HepG2 (cell line): Measurements from ENCODE around the gene FOSL2. TPM values are rescaled to one million over a fixed set of nuclear protein-coding genes. Genes with fewer than 3 reads are reported as not detected.
A peak's percentile ranks its signal among the peaks of the same experiment; 100 is the strongest.

Source experiments
- ATF4 ChIP-seq, 2 experiments: fragments of 450-650 bp in 1 of 2; sonication (generic) in 1 of 2; formaldehyde crosslinking; IDR thresholded peaks; 2 replicates each; pipeline versions ENCODE4 v1.5.0 to v1.8.0; 2020 to 2022; ENCODE audit warnings: mild to moderate bottlenecking in 1 of 2, missing genetic modification reagents in 1 of 2
- CAMTA2 ChIP-seq: sonication (generic); formaldehyde crosslinking; IDR thresholded peaks from 2 replicates; pipeline ENCODE4 v1.4.0; 2020; ENCODE audit warnings: mild to moderate bottlenecking, missing genetic modification reagents, borderline replicate concordance
- FOXJ3 ChIP-seq: sonication (generic); formaldehyde crosslinking; IDR thresholded peaks from 2 replicates; pipeline ENCODE4 v1.4.0; 2020; ENCODE audit warnings: missing genetic modification reagents, mild to moderate bottlenecking, borderline replicate concordance
- GATAD2A ChIP-seq: IDR thresholded peaks from 2 replicates; pipeline ENCODE4 v1.6.1; 2016
- GZF1 ChIP-seq: sonication (generic); formaldehyde crosslinking; IDR thresholded peaks from 2 replicates; pipeline ENCODE4 v1.5.1; 2020; ENCODE audit warnings: mild to moderate bottlenecking, missing genetic modification reagents
- MAZ ChIP-seq, 2 experiments: sonication (generic) in 1 of 2; formaldehyde crosslinking in 1 of 2; IDR thresholded peaks; 2 replicates each; pipeline versions ENCODE4 v1.5.0 to v1.6.1; 2012 to 2020; ENCODE audit warnings: low read depth in 2 of 2, mild to moderate bottlenecking in 2 of 2, borderline replicate concordance in 1 of 2, improper control_type of control experiment in 1 of 2, low read length in 1 of 2, missing genetic modification reagents in 1 of 2, moderate library complexity in 1 of 2
- MTF2 ChIP-seq: sonication (generic); formaldehyde crosslinking; IDR thresholded peaks from 2 replicates; pipeline ENCODE4 v1.5.0; 2020; ENCODE audit warnings: missing genetic modification reagents, borderline replicate concordance
- NFE2L2 ChIP-seq: fragments of 150-350 bp; IDR thresholded peaks from 2 replicates; pipeline ENCODE4 v1.6.1; 2014; ENCODE audit warnings: low read length
- PITX1 ChIP-seq: sonication (generic); formaldehyde crosslinking; IDR thresholded peaks from 2 replicates; pipeline ENCODE4 v1.5.1; 2020; ENCODE audit warnings: mild to moderate bottlenecking, missing genetic modification reagents
- SNRNP70 ChIP-seq: fragments of 200-400 bp; formaldehyde crosslinking; IDR thresholded peaks from 2 replicates; pipeline ENCODE4 v1.6.1; 2017; ENCODE audit warnings: mild to moderate bottlenecking, low read depth, low read length, moderate library complexity
- ZNF367 ChIP-seq: sonication (generic); formaldehyde crosslinking; IDR thresholded peaks from 2 replicates; pipeline ENCODE4 v1.4.0; 2020; ENCODE audit warnings: missing genetic modification reagents, borderline replicate concordance
- ZNF660 ChIP-seq: sonication (generic); formaldehyde crosslinking; IDR thresholded peaks from 2 replicates; pipeline ENCODE4 v1.5.1; 2020; ENCODE audit warnings: mild to moderate bottlenecking, low read depth, missing genetic modification reagents, borderline replicate concordance
- ZNF879 ChIP-seq: sonication (generic); formaldehyde crosslinking; IDR thresholded peaks from 2 replicates; pipeline ENCODE4 v1.8.1; 2023; ENCODE audit warnings: missing genetic modification reagents
- polyA plus RNA-seq, 8 experiments: library from polyadenylated mRNA; depleted of rRNA in 3 of 8; stranded (reverse) in 7 of 8; unstranded in 1 of 8; fragments of >200 nt; fragmentation: Illumina TruSeq in 4 of 8; extraction: Trizol in 4 of 8; gene quantifications; 2 replicates each; pipeline versions ENCODE4 v1.2.1 to v1.2.3, GENCODE V29; 2011 to 2016; ENCODE audit warnings: low read depth in 4 of 8, missing spikeins in 1 of 8, mixed read lengths in 1 of 8; ENCODE audit not compliant: insufficient read depth in 1 of 8
- total RNA-seq, 5 experiments: library from RNA; depleted of rRNA; stranded (reverse); fragments of >200 nt; fragmentation: Illumina TruSeq; extraction: Trizol; gene quantifications; 2 replicates each; pipeline ENCODE4 v1.2.3, GENCODE V29; 2016; ENCODE audit warnings: low read depth in 1 of 5
- TF ChIP-seq, protein P1 (sequence below): sonication (generic); formaldehyde crosslinking; IDR thresholded peaks from 2 replicates; pipeline ENCODE4 v1.4.0; 2020; ENCODE audit warnings: mild to moderate bottlenecking, missing genetic modification reagents
- TF ChIP-seq, protein P2 (sequence below): sonication (generic); formaldehyde crosslinking; IDR thresholded peaks from 2 replicates; pipeline ENCODE4 v1.5.1; 2020; ENCODE audit warnings: missing genetic modification reagents, mild to moderate bottlenecking, borderline replicate concordance
- TF ChIP-seq, protein P3 (sequence below): sonication (generic); formaldehyde crosslinking; IDR thresholded peaks from 2 replicates; pipeline ENCODE4 v1.8.0; 2022; ENCODE audit warnings: missing genetic modification reagents, mild to moderate bottlenecking, borderline replicate concordance
- TF ChIP-seq, protein P4 (sequence below): sonication (generic); formaldehyde crosslinking; IDR thresholded peaks from 2 replicates; pipeline ENCODE4 v1.8.1; 2023; ENCODE audit warnings: mild to moderate bottlenecking, missing genetic modification reagents
- TF ChIP-seq, protein P5 (sequence below): IDR thresholded peaks from 2 replicates; pipeline ENCODE4 v1.6.1; 2016; ENCODE audit warnings: mild to moderate bottlenecking, missing biosample characterization, missing genetic modification reagents
- TF ChIP-seq, protein P6 (sequence below): sonication (generic); formaldehyde crosslinking; IDR thresholded peaks from 2 replicates; pipeline ENCODE4 v1.4.0; 2020; ENCODE audit warnings: missing genetic modification reagents, borderline replicate concordance

FOSL2 gene
- total and polyA plus RNA-seq, 2 of the 13 experiments (the other 11 are each of a cell fraction or from before 2014, with no cell fraction given) = 3.4 to 18.1 TPM

DNA sequence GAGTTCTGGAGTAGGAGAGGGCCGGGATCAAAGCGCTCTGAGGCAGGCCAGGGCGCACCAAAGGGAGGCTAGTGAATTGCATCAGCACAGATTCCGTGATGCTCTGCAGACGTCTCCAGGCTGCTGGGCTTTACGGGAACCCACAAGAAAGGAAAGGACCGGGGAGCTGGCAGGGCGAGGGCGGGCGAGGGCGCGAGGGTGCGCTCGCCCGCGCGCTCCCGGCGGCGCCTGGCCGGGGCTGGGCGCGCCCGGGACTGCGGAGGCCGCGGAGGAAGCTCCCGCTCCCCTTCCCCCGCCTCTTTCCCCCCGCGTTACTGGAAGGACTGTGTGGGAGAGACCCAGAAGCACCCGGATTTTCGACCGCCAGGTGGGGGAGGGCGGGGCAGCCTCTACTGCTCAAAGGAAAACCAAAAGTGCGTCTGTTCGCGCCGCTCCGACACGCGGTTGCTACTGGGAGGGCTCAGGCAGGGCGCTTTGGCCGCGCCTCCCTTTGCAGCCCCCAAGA is 2.4 kb upstream of the FOSL2 start (continued):
- TF ChIP-seq, protein P1, sequence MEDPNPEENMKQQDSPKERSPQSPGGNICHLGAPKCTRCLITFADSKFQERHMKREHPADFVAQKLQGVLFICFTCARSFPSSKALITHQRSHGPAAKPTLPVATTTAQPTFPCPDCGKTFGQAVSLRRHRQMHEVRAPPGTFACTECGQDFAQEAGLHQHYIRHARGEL = peak; percentile 37; the same call in 1 of the 2 replicates
- 0 out of 2 replicates have a peak, but pooled peaks have one; percentile 76 for TF ChIP-seq CAMTA2 (CRISPR knock-in tag)
- TF ChIP-seq ZNF660 (CRISPR knock-in tag) = no peak
- TF ChIP-seq, protein P2, sequence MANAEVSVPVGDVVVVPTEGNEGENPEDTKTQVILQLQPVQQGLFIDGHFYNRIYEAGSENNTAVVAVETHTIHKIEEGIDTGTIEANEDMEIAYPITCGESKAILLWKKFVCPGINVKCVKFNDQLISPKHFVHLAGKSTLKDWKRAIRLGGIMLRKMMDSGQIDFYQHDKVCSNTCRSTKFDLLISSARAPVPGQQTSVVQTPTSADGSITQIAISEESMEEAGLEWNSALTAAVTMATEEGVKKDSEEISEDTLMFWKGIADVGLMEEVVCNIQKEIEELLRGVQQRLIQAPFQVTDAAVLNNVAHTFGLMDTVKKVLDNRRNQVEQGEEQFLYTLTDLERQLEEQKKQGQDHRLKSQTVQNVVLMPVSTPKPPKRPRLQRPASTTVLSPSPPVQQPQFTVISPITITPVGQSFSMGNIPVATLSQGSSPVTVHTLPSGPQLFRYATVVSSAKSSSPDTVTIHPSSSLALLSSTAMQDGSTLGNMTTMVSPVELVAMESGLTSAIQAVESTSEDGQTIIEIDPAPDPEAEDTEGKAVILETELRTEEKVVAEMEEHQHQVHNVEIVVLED (CRISPR knock-in tag) = no peak
- no peak for TF ChIP-seq NFE2L2
- TF ChIP-seq, protein P3, sequence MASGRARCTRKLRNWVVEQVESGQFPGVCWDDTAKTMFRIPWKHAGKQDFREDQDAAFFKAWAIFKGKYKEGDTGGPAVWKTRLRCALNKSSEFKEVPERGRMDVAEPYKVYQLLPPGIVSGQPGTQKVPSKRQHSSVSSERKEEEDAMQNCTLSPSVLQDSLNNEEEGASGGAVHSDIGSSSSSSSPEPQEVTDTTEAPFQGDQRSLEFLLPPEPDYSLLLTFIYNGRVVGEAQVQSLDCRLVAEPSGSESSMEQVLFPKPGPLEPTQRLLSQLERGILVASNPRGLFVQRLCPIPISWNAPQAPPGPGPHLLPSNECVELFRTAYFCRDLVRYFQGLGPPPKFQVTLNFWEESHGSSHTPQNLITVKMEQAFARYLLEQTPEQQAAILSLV = peak; percentile 18; the same call in 1 of the 2 replicates
- TF ChIP-seq MAZ (IDR thresholded peaks at IDR 0.05; ENCODE audit: borderline replicate concordance, low read depth, low read length) = no peak
- TF ChIP-seq MAZ (CRISPR knock-in tag; IDR thresholded peaks at IDR 0.05; ENCODE audit: low read depth) = 0 out of 2 replicates have a peak, but pooled peaks have one; percentile 10
- TF ChIP-seq GATAD2A (CRISPR knock-in tag) = 0 out of 2 replicates have a peak, but pooled peaks have one; percentile 25
- TF ChIP-seq MTF2 (CRISPR knock-in tag) = no peak; the same call in 1 of the 2 replicates
- TF ChIP-seq SNRNP70 = no peak
- TF ChIP-seq ZNF879 (CRISPR knock-in tag) = no peak
- TF ChIP-seq PITX1 = no peak
- no peak for TF ChIP-seq ZNF367 (CRISPR knock-in tag)
- TF ChIP-seq GZF1 = no peak
- TF ChIP-seq, protein P4, sequence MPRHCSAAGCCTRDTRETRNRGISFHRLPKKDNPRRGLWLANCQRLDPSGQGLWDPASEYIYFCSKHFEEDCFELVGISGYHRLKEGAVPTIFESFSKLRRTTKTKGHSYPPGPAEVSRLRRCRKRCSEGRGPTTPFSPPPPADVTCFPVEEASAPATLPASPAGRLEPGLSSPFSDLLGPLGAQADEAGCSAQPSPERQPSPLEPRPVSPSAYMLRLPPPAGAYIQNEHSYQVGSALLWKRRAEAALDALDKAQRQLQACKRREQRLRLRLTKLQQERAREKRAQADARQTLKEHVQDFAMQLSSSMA (CRISPR knock-in tag) = no peak
- TF ChIP-seq, protein P5, sequence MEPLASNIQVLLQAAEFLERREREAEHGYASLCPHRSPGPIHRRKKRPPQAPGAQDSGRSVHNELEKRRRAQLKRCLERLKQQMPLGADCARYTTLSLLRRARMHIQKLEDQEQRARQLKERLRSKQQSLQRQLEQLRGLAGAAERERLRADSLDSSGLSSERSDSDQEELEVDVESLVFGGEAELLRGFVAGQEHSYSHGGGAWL = no peak; the same call in 1 of the 2 replicates
- peak in 1 of 2 experiments; percentile 94; a peak in 2 of 4 replicates for TF ChIP-seq ATF4 (CRISPR knock-in tag; IDR thresholded peaks at IDR 0.05)
- TF ChIP-seq, protein P6, sequence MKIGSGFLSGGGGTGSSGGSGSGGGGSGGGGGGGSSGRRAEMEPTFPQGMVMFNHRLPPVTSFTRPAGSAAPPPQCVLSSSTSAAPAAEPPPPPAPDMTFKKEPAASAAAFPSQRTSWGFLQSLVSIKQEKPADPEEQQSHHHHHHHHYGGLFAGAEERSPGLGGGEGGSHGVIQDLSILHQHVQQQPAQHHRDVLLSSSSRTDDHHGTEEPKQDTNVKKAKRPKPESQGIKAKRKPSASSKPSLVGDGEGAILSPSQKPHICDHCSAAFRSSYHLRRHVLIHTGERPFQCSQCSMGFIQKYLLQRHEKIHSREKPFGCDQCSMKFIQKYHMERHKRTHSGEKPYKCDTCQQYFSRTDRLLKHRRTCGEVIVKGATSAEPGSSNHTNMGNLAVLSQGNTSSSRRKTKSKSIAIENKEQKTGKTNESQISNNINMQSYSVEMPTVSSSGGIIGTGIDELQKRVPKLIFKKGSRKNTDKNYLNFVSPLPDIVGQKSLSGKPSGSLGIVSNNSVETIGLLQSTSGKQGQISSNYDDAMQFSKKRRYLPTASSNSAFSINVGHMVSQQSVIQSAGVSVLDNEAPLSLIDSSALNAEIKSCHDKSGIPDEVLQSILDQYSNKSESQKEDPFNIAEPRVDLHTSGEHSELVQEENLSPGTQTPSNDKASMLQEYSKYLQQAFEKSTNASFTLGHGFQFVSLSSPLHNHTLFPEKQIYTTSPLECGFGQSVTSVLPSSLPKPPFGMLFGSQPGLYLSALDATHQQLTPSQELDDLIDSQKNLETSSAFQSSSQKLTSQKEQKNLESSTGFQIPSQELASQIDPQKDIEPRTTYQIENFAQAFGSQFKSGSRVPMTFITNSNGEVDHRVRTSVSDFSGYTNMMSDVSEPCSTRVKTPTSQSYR (CRISPR knock-in tag) = no peak
- TF ChIP-seq FOXJ3 = no peak
